Loucy (cell line): ENCODE measurements around the gene DNM3.

Experiments used
- EZH2phosphoT487 ChIP-seq: fragments of 200-600 bp; IDR thresholded peaks from 2 replicates; pipeline ENCODE4 v1.6.1; 2018; ENCODE audit warnings: antibody characterized with exemption, mild to moderate bottlenecking, moderate library complexity, borderline replicate concordance
- TF ChIP-seq, protein P1 (sequence below): fragments of 200-600 bp; sonication (generic); conservative IDR thresholded peaks from 2 replicates; pipeline ENCODE4 v1.5.1; 2014; ENCODE audit warnings: mild to moderate bottlenecking, antibody characterized with exemption, low read length

DNA sequence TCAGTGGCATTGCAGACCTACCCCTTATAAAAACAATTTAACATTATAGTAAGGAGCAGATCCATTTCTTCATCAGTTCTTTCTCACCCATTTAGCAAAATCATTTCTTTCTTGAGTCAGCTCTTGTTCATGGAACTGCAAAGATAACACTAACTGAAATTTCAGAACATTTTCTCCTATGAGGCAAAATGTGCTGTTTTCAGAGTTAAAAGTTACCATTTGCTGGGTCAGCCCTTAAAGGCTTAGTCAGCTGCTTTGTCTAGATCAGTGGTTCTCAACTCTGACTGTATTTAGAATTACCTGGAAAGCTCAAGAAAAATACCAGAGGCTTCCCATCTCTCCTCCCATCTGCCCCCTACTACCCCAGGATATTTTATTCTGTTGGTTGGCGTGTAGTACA, 47.7 kb upstream of the DNM3 start:
- TF ChIP-seq, protein P1, sequence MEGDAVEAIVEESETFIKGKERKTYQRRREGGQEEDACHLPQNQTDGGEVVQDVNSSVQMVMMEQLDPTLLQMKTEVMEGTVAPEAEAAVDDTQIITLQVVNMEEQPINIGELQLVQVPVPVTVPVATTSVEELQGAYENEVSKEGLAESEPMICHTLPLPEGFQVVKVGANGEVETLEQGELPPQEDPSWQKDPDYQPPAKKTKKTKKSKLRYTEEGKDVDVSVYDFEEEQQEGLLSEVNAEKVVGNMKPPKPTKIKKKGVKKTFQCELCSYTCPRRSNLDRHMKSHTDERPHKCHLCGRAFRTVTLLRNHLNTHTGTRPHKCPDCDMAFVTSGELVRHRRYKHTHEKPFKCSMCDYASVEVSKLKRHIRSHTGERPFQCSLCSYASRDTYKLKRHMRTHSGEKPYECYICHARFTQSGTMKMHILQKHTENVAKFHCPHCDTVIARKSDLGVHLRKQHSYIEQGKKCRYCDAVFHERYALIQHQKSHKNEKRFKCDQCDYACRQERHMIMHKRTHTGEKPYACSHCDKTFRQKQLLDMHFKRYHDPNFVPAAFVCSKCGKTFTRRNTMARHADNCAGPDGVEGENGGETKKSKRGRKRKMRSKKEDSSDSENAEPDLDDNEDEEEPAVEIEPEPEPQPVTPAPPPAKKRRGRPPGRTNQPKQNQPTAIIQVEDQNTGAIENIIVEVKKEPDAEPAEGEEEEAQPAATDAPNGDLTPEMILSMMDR: no peak
- no peak for TF ChIP-seq EZH2phosphoT487
